GM12872 (cell line): ENCODE results near the gene KAZN.

Experiments used
- TF ChIP-seq, protein P1 (sequence below): IDR thresholded peaks from 3 replicates; pipeline ENCODE4 v1.5.1; 2011; ENCODE audit warnings: low read depth, mild to moderate bottlenecking, low read length, moderate library complexity; ENCODE audit not compliant: insufficient read depth

Gene KAZN

DNA sequence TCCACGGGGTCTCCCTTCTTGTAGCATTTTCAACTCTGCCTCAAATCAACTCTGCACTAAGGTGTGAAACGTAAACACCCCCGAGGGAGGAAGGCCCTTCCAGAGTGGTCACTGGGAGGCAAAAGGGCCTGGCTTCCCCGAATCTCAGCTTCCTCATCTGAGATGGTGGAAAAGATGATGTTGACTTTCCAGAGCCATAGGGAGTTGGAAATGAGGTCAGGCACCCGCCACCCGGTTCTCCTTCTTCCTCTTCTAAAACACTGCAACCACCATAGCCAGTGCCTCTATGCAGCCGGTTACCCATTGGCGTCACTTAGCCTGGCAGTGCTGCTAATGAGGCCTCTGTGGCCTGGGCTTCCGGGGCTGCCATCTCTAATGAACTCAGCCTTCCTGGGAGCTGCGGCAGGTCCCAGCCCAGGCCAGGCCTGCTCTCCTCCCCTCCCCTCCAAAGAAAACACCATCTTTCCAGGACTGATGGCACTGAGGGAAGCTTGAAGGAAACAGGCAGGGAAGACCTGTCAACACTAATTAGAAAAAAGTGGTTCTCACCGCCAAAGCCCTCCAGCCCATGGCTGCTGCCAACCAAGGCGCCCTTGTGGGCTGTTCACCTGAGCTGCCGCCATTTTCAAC lies 175.0 kb downstream of the KAZN start:
- TF ChIP-seq, protein P1, sequence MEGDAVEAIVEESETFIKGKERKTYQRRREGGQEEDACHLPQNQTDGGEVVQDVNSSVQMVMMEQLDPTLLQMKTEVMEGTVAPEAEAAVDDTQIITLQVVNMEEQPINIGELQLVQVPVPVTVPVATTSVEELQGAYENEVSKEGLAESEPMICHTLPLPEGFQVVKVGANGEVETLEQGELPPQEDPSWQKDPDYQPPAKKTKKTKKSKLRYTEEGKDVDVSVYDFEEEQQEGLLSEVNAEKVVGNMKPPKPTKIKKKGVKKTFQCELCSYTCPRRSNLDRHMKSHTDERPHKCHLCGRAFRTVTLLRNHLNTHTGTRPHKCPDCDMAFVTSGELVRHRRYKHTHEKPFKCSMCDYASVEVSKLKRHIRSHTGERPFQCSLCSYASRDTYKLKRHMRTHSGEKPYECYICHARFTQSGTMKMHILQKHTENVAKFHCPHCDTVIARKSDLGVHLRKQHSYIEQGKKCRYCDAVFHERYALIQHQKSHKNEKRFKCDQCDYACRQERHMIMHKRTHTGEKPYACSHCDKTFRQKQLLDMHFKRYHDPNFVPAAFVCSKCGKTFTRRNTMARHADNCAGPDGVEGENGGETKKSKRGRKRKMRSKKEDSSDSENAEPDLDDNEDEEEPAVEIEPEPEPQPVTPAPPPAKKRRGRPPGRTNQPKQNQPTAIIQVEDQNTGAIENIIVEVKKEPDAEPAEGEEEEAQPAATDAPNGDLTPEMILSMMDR = no peak

DNA sequence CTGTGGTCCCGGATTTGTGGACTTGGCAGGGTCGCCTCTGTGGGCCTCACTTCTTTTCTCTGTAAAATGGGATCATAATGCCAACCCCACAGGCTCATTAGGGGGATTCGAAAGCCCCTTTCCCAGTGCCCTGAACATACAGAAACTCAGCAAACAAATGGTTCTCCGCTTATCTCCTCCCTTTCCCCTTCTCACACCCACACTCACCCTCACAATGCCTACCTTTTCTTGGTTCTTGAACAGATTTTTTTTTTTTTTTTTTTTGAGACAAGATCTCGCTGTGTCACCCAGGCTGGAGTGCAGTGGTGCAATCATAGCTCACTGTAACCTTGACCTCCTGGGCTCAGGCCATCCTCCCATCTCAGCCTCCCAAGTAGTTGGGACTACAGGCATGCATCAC lies 175.7 kb downstream of the KAZN start:
- TF ChIP-seq, protein P1 = no peak

DNA sequence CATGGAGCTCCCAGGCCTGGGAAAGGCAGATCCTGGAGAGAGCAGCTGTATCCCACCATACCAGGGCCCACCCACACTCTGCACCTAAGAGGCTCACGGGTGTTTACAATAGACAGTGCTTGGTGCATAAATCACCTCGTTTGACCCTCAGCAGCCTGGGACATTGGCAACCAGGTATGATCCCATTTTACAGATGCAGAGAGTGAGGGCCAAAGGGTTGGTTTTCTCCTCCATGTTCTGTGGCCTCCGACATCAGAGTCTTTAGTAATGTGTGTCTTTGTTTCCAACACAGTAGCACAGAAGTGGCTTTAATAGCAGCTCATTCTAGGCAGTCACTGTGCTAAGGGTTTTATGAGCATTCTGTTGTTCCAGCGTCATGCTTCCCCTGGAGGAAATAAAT lies 176.5 kb downstream of the KAZN start:
- TF ChIP-seq, protein P1 = no peak

DNA sequence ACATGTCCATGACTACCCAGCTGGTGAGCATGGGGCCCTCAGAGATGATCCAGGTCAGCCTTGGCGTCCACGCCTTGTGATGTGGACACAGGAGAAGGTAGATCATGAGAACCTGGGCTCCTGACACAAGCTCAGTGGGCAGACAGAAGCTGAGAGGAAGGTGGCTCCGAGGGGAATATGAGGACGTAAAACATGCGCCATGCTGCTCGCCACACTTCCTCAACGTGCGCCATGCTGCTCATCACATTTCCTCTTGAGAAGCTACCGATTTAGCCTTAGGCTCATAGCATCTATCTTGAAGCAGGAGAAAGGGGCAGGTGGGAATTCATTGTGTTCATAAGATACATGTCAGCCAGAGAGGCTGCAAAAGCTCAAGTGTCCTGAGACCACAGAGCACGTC lies 176.9 kb downstream of the KAZN start:
- TF ChIP-seq, protein P1 = no peak

DNA sequence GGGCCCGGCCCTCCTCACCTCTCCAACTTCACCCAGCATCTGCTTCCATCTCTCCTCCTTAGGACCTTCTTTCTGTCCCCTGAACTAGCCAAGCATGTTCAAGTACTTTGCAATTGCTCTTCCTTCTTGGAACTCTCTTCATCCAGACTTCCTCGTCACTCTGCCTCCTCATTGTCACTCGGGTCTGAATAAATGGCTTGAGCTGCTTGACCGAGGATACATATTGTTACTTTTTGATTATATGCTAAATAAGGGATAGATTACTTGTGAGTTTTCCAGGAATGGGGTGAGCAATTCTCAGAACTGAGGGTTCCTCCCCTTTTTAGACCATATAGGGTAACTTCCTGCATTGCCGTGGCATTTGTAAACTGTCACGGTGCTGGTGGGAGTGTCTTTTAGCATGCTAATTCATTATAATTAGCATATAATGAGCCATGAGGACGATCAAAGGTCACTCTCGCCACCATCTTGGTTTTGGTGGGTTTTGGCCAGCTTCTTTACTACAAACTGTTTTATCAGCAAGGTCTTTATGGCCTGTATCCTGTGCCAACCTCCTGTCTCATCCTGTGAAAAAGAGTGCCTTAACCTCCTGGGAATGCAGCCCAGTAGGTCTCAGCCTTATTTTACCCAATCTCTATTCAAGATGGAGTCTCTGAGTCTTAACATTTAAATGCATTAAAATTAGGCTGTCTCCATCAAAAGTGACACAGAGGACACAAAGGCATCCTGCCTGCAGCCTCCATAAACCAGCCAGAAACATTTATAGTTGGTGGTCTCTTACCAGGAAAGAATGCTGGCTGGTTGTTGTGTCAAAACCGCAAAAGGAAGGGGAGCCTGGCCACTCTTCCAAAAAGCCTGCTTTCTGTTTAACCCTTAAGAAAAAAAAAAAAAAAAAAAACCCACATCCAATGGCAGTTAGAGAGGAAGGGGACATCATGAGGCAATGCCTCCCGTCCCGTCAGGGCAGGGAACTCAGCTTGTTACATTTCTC lies 179.3 kb downstream of the KAZN start:
- TF ChIP-seq, protein P1 = no peak

DNA sequence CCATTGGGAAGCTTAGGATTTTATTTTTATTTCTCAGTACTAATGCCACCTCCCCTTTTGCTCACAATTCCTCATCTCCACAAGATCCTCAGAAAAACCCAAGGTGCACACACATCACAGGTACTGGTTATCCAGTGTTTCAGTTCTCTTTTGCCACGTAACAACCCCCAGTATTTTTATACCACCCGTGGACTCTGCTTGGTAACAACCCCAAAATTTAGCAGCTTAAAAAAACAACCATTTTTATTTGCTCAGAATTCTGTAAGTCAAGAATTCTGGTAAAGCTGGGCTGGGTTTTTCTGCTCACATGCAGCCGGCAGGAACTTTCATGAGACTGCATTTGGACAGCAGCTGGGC lies 180.0 kb downstream of the KAZN start:
- TF ChIP-seq, protein P1 = no peak
